ENCODE data around the gene RASSF5.

Gene RASSF5

DNA sequence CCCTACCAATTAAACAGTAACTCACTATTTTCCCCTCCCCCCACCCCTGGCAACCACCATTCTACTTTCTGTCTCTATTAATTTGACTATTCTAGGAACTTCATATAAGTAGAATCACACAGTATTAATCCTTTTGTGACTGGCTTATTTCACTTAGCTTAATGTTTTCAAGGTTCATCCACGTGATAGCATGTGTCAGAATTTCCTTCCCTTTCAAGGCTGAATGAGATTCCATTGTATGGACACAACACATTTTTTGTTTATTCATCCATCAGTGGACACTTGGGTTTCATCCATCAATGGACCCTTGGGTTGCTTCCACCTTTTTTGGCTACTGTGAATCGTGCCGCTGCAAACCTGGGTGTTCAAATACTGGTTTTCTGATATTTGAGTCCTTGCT is 63.2 kb downstream of the RASSF5 start:
- H4K20me1 ChIP-seq (ENCODE audit: insufficient read depth, low read length) = peaks cover 97% of the 10 kb centered on the region
- H3K4me1 ChIP-seq (ENCODE audit: low read length) = peaks cover 43% of the 10 kb centered on the region
- no peak overlapping the region for H2AFZ ChIP-seq (ENCODE audit: low read depth, low read length)
- peak overlapping the region; percentile 9; the same call in 1 of the 2 replicates for H3K4me2 ChIP-seq (ENCODE audit: low read length)
- TF ChIP-seq, protein P1, sequence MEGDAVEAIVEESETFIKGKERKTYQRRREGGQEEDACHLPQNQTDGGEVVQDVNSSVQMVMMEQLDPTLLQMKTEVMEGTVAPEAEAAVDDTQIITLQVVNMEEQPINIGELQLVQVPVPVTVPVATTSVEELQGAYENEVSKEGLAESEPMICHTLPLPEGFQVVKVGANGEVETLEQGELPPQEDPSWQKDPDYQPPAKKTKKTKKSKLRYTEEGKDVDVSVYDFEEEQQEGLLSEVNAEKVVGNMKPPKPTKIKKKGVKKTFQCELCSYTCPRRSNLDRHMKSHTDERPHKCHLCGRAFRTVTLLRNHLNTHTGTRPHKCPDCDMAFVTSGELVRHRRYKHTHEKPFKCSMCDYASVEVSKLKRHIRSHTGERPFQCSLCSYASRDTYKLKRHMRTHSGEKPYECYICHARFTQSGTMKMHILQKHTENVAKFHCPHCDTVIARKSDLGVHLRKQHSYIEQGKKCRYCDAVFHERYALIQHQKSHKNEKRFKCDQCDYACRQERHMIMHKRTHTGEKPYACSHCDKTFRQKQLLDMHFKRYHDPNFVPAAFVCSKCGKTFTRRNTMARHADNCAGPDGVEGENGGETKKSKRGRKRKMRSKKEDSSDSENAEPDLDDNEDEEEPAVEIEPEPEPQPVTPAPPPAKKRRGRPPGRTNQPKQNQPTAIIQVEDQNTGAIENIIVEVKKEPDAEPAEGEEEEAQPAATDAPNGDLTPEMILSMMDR (IDR thresholded peaks at IDR 0.05; ENCODE audit: low read depth, low read length) = no peak
- no peak for TF ChIP-seq EZH2phosphoT487 (IDR thresholded peaks at IDR 0.05; ENCODE audit: low read depth)
- no peak overlapping the region for H3K9ac ChIP-seq (ENCODE audit: low read length)
- no peak overlapping the region for H3K27ac ChIP-seq (ENCODE audit: low read length)
- H3K36me3 ChIP-seq (replicated peaks; ENCODE audit: low read depth, low read length) = peaks cover 83% of the 10 kb centered on the region
- no peak overlapping the region for H3K4me3 ChIP-seq (ENCODE audit: low read length)
- no peaks in the 10 kb centered on the region for H3K9me3 ChIP-seq (ENCODE audit: insufficient read depth, low read length)
- peaks cover 100% of the 10 kb centered on the region for H3K79me2 ChIP-seq (ENCODE audit: low read length)
- no peaks in the 10 kb centered on the region for H3K27me3 ChIP-seq (ENCODE audit: low read depth, low read length)

- no peak overlapping the region for H3K9ac ChIP-seq (ENCODE audit: low read length)
- no peak overlapping the region for H3K27ac ChIP-seq (ENCODE audit: low read length)
- peaks cover 64% of the 10 kb centered on the region for H3K36me3 ChIP-seq (replicated peaks; ENCODE audit: low read depth, low read length)
- H4K20me1 ChIP-seq (ENCODE audit: insufficient read depth, low read length) = peaks cover 97% of the 10 kb centered on the region
- H3K4me2 ChIP-seq (ENCODE audit: low read length) = no peak overlapping the region
- no peak overlapping the region for H2AFZ ChIP-seq (ENCODE audit: low read depth, low read length)
- TF ChIP-seq, protein P1 (IDR thresholded peaks at IDR 0.05; ENCODE audit: low read depth, low read length) = no peak
- no peak for TF ChIP-seq EZH2phosphoT487 (IDR thresholded peaks at IDR 0.05; ENCODE audit: low read depth)
- no peak overlapping the region for H3K4me3 ChIP-seq (ENCODE audit: low read length)
- H3K79me2 ChIP-seq (ENCODE audit: low read length) = peaks cover 100% of the 10 kb centered on the region
- no peaks in the 10 kb centered on the region for H3K27me3 ChIP-seq (ENCODE audit: low read depth, low read length)
- no peaks in the 10 kb centered on the region for H3K9me3 ChIP-seq (ENCODE audit: insufficient read depth, low read length)
- H3K4me1 ChIP-seq (ENCODE audit: low read length) = peaks cover 60% of the 10 kb centered on the region
Measured at GRCh38 chr1:206572835-206573234, 65.5 kb downstream of the RASSF5 start.

DNA sequence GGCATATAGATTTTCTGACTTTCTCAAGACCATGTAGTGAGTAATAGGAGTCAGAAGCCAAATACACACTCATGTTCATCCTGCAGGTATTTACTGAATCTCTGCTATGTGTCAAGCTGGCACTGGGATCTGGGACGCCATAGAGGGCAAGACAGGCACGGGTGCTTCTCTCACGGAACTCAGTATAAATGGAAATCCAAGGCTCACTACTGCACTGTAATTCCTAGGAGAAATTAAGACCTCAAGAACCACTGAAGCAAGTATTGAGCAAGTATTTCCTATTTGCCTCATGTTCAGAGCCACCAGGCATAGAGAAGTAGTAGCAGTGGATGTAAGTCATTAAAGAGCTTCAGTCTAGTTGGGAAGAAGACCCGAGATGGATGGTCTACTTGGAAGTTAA is 66.0 kb downstream of the RASSF5 start:
- Histone ChIP-seq H2AFZ (ENCODE audit: low read depth, low read length) (no peak overlapping the region), H4K20me1 (ENCODE audit: insufficient read depth, low read length) (peaks cover 96% of the 10 kb centered on the region), H3K36me3 (replicated peaks; ENCODE audit: low read depth, low read length) (peaks cover 60% of the 10 kb centered on the region), H3K4me1 (ENCODE audit: low read length) (peaks cover 65% of the 10 kb centered on the region), H3K4me2 (ENCODE audit: low read length) (no peak overlapping the region), H3K9me3 (ENCODE audit: insufficient read depth, low read length) (no peaks in the 10 kb centered on the region), H3K27me3 (ENCODE audit: low read depth, low read length) (no peaks in the 10 kb centered on the region), H3K9ac (ENCODE audit: low read length) (no peak overlapping the region), H3K4me3 (ENCODE audit: low read length) (no peak overlapping the region), H3K27ac (ENCODE audit: low read length) (no peak overlapping the region), H3K79me2 (ENCODE audit: low read length) (peaks cover 100% of the 10 kb centered on the region)
- TF ChIP-seq EZH2phosphoT487 (IDR thresholded peaks at IDR 0.05; ENCODE audit: low read depth) = no peak
- TF ChIP-seq, protein P1 (IDR thresholded peaks at IDR 0.05; ENCODE audit: low read depth, low read length) = no peak

DNA sequence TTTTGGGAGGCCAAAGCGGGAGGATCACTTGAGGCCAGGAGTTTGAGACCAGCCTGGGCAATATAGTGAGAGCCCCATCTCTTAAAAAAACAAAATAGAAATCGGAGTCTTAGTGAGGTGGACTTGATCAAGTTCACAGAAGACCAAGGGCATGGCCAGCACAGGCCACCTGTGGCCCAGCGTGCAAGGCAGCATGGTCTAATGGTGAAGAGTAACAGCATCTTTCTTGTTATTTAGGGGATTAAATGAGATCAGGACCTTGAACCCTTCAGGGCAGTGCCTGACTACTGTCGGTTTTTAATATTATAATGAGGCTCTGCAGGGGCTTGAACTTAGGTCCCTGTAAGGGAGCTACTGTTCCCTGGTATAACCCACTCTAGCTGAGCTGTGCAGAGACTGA is 66.4 kb downstream of the RASSF5 start:
- Histone ChIP-seq H3K27ac (ENCODE audit: low read length) (no peak overlapping the region), H3K9ac (ENCODE audit: low read length) (no peak overlapping the region), H4K20me1 (ENCODE audit: insufficient read depth, low read length) (peaks cover 96% of the 10 kb centered on the region), H3K36me3 (replicated peaks; ENCODE audit: low read depth, low read length) (peaks cover 55% of the 10 kb centered on the region), H3K4me2 (ENCODE audit: low read length) (no peak overlapping the region; the same call in 1 of the 2 replicates), H3K4me3 (ENCODE audit: low read length) (no peak overlapping the region), H3K79me2 (ENCODE audit: low read length) (peaks cover 100% of the 10 kb centered on the region), H3K4me1 (ENCODE audit: low read length) (peaks cover 67% of the 10 kb centered on the region), H3K9me3 (ENCODE audit: insufficient read depth, low read length) (no peaks in the 10 kb centered on the region), H2AFZ (ENCODE audit: low read depth, low read length) (no peak overlapping the region), H3K27me3 (ENCODE audit: low read depth, low read length) (no peaks in the 10 kb centered on the region)
- TF ChIP-seq, protein P1 (IDR thresholded peaks at IDR 0.05; ENCODE audit: low read depth, low read length) = no peak
- TF ChIP-seq EZH2phosphoT487 (IDR thresholded peaks at IDR 0.05; ENCODE audit: low read depth) = no peak
